SIG-M5 treated with dmso at 0.1 percent for 504 hours (cell line): ENCODE data around the gene TPCN2.
A peak's percentile ranks its signal among the peaks of the same experiment; 100 is the strongest.

ENCODE experiments used
- DNase-seq: peaks from one replicate; lab custom pipeline; 2025; ENCODE audit not compliant: unreplicated experiment; lab: John Stamatoyannopoulos, UW

The TPCN2 gene

GRCh38 chr11:69055598-69056516, 7.1 kb downstream of the TPCN2 start:
- DNase-seq: peak; percentile 13

GRCh38 chr11:69057236-69057635, 8.5 kb downstream of the TPCN2 start:
- no peak for DNase-seq

GRCh38 chr11:69057801-69058200, 9.1 kb downstream of the TPCN2 start:
- no peak for DNase-seq

DNA sequence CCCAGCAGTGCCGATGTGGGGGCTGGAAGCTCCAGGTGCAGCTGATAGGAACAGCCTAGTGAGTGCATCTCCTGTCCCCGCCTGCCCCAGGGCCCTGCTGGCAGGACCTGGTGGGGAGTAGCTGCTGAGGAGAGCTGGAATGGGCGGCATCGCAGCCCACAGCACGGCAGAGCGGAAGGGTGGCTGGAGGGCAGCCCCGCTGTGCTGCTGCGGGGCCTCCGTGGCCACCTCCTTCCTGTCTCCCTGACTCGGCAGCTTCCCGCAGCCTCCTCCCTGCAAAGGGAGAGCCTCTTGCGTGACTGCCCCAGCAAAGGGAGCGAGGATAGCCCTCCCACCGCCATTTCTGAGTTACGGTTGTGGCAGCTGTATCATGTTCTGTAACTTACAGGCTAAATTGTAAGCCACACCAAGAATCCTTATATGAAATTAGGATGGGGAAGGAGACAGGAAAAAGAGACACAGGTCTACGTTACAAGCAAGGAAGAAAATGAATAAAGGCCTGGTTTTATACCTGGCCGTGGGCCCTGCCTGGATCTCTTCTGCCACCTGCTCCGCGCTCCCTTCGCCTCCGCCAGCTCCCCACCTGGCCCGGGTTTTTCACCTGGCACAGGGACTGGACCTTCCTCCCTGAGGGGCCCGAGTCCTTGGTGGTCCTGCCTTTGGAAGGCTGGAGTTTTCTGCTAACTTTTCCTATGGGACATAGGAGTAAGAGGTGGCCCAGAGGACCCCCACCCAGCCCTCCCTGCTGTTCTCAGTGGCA, 10.0 kb downstream of the TPCN2 start:
- no peak for DNase-seq

GRCh38 chr11:69059429-69059828, 10.7 kb downstream of the TPCN2 start:
- DNase-seq: no peak

DNA sequence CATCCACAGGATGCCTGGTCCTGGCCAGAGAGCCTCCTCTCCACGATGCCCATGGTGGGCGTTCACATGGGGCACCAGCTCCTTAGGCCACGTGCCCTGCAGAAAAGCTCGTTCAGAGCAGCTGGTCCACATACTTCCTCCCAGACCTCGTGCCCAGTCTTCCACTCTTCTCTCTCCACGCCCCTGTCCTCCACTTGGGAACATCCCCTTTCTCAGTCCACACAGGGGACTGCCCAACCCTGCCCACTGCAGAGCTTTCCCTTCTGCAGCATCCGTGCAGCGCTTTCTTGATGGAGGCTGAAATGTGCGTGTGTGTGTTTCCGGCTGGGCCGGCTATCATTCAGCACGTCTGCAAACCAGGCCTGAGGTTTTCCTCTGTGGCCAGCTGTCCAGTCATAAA, 11.3 kb downstream of the TPCN2 start:
- DNase-seq: no peak

DNA sequence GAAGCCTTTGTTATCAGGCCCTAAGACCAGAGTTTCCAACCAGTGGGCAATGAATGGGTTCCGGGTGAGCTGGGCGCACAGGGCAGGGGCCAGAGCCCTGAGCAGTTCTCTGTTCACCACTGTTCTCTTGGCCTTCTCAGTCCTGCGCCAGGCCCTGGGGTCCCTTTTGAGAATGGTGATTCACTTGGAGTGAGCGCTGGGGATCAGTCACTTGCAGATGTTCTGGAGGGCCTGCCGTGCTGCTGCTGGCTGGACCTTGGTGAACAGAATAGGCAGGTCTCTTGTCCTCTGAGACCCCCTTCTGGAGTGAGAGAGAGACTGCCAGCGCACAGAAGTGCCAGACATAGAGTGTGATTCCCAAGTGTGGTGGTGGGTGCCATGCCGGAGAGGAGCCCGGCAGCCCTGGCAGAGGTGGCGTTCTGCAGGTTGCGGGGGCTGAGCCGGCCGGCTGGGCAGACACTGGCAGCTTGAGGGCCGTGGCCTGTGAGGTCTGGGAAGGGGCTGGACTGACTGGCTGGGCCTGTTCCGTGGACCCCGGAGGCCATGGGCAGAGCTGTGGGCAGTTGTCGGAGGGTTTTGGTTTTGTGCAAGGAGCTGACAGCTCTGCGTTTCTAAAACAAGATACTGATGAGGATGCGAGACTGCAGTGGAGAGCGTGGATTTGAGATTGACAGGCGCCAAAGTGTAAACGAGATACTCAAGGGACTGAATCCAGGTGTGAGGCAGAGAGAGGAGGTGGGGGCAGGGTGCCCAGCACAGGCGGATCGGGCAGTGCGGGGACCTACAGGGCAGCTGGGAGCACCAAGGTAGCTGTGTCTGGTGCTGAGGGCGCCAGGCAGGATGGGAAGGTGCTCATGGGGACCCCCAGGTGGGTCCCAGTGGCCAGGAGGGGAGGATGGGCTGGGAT, 12.3 kb downstream of the TPCN2 start:
- no peak for DNase-seq

DNA sequence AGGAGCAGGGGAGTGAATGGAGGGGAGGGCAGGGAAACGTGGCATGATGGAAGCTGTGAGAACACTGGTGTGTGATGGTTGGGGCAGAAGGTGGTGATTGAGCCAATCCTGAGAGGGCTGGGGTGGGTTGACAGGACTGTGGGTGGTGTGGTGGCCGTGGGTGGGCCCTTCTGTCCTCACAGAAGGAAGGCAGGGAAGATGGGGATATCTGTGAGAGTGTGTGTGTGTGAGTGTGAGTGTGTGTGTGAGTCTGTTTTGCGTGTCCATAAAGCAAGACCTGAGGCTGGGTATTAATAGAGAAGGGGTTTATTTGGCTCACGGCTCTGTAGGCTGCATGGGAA, 13.0 kb downstream of the TPCN2 start:
- no peak for DNase-seq

DNA sequence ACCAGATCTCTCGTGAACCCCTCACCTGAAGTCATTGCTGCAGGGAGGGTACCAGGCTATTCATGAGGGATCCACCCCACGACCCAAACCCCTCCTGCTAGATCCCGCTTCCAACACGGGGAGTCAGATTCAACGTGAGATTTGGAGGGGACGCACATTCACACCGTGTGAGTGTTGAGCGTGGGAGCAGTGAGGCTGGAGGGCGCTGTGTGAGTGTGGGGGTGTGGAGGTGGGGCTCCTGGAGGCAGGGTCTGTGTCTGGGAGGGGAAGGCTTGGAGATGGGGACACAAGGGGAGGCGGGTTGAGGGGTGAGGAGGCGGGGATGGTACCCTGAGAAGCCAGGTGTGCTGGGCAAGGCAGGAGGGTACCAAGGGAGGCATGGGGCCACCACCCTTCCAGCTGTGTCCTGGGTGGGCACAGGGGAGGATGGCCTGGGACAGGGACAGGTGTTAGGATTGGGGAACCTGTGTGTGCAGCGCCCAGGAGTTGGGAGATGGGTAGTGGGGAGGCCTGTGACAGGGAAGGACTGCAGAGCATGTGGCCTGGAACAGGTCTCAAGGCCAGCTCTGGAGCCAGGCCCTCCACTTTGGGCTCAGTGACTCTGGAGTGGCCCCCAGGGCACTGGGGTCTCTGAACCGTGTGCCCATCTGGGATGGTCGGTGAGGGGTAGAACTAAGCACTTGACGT, 13.6 kb downstream of the TPCN2 start:
- no peak for DNase-seq

- no peak for DNase-seq
Observed at GRCh38 chr11:69062873-69063651, 14.3 kb downstream of the TPCN2 start.

DNA sequence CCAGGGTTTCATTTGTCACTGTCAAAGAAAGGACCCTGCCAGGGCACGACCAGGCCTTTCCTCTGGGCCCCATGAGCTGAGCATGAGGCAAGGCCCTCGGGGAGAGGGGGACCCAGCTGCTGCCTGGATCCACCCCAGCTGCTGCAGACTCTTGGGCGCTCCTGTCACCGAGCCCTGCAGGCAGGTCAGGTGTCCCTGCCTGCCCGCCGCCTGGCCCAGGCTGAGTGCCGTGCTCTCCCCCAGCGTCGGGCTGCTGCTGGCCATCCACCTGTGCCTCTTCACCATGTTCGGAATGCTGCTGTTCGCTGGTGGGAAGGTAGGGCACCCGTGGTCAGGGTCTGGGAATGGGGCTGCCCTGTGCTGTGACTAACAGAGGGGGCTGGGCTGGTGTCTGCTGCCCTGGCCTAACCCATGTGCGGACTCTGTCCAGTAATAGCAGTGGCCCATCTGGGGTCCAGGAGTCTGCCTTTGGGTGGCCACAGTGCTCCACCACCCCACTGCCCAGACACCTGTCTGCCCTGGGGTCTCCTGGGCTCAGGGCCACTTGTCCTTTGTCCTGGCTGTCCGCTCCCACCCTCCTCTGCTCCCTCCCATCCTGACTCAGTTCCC, 15.0 kb downstream of the TPCN2 start:
- no peak for DNase-seq

DNA sequence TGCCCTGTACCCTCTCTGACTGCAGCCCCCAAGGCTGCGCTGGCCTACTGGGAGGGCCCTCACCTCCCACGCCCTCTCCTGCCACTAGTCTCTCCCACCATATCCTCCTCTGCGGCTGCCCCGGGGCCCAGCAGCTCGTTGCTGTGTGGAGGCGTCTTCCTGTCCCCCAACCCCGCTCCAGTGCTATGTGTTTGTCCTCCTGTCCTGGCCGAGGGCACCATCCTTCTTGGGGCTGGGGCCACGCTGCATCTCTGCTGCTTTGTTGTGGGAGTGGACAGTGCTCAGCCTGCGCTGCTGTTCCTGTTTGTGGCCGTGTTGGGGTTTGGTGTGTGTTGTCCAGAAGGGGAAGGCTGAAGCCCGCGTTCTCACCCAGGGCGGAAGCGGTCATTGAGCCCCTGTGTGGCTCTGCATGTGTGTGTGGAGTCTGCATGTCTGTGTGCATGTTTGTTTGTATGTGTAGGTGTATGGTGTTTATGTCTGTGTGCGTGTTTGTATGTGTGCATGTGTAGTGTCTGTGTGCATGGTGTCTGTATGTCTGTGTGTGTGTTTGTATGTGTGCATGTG, 15.7 kb downstream of the TPCN2 start:
- no peak for DNase-seq

DNA sequence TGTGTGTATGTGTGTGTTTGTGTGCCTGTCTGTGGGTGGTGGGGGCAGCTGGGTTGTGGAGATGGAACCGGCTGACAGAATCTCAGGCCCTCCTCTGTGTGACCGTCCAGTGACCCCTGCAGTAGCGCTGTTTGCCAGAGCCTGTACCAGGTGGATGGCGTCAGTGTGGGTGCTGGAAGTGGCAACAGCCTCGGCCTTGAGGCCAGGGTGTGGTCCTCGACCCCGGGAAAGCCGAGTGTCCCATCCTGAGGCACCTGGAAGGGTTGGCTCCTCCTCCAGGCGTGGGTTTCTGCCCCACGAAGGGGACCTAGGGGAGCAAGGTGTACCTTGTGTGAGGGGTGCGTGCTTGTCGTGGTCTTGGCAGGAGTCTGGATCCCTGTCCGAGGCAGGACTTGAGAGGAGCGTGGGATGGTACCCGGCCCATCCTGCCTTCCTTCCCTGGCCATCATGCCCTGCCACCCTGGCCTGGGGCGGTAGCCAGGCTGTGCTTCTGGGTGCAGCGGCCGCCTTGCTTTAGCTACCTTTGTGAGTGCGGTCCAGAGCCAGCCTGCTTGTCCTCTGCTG, 16.5 kb downstream of the TPCN2 start:
- no peak for DNase-seq

GRCh38 chr11:69066122-69067112, 17.7 kb downstream of the TPCN2 start:
- no peak for DNase-seq

DNA sequence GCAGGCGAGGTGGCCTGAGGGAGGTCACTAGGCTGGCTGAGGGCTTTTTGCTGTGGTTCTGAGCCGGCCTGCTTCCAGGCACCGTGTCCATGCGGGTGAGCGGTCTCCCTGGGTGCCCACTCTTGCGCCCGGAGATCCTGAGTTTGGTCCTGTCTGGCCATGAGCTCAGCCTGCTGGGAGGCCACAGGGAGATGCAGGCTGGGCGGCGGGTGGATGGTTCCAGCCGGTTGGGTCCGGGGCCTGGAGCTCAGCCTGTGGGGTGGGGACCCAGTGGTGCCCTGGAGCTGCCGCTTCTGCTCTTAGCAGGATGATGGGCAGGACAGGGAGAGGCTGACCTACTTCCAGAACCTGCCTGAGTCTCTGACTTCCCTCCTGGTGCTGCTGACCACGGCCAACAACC, 18.5 kb downstream of the TPCN2 start:
- no peak for DNase-seq

- no peak for DNase-seq
Observed at GRCh38 chr11:69071086-69071800, 22.5 kb downstream of the TPCN2 start.

GRCh38 chr11:69071956-69072355, 23.2 kb downstream of the TPCN2 start:
- DNase-seq: no peak
